Adrenal gland (tissue), 5 donors: ENCODE data around the gene ATP5F1C.

Source experiments
- POLR2A ChIP-seq, 2 donors: fragments of 450-650 bp; IDR thresholded peaks; one replicate each; pipeline ENCODE4 v1.6.1; 2017; ENCODE audit warnings: antibody characterized with exemption in 2 of 2, mild to moderate bottlenecking in 2 of 2, moderate library complexity in 1 of 2
- TF ChIP-seq, protein P1 (sequence below), 6 experiments: fragments of 450-650 bp in 4 of 6; fragments of 200-600 bp in 2 of 6; sonication (generic) in 1 of 6; IDR thresholded peaks; 1 replicate in 5 of 6; 2 replicates in 1 of 6; pipeline versions ENCODE4 v1.5.1 to v1.8.0; 2016 to 2021; ENCODE audit warnings: antibody characterized with exemption in 6 of 6, mild to moderate bottlenecking in 2 of 6, moderate library complexity in 1 of 6
- donor health status: DM: no; HTN: no; CAD: no.

DNA sequence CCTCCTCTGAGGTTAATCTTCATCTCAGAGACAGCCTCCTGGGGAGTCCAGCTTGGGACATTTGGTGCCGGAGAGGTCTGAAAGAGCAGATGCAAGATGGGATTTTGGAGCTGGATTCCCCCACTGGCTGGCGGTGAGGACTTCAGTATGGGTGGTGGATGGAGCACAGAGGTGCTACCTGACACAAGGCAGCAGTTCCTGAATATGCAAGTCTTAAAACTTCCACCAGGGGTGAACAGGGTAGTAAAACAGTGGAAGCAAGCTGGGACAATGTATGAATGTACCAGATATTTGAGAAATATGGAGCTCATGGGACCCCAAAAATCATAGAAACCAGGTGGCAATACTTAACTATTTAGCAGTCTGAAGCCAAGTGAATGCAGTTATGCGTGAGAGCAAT lies 25.5 kb downstream of the ATP5F1C start:
- TF ChIP-seq, protein P1, sequence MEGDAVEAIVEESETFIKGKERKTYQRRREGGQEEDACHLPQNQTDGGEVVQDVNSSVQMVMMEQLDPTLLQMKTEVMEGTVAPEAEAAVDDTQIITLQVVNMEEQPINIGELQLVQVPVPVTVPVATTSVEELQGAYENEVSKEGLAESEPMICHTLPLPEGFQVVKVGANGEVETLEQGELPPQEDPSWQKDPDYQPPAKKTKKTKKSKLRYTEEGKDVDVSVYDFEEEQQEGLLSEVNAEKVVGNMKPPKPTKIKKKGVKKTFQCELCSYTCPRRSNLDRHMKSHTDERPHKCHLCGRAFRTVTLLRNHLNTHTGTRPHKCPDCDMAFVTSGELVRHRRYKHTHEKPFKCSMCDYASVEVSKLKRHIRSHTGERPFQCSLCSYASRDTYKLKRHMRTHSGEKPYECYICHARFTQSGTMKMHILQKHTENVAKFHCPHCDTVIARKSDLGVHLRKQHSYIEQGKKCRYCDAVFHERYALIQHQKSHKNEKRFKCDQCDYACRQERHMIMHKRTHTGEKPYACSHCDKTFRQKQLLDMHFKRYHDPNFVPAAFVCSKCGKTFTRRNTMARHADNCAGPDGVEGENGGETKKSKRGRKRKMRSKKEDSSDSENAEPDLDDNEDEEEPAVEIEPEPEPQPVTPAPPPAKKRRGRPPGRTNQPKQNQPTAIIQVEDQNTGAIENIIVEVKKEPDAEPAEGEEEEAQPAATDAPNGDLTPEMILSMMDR (IDR thresholded peaks at IDR 0.05), result no peak
- no peak for TF ChIP-seq POLR2A (IDR thresholded peaks at IDR 0.05)
